H1 (cell line): ENCODE results near the gene TNIP1. TPM values are rescaled to one million over a fixed set of nuclear protein-coding genes. Genes with fewer than 3 reads are reported as not detected.

Experiments
- CTCF ChIA-PET: fragments of 300-600 bp; sonication (Branson Sonifier 250); formaldehyde crosslinking; loops from one replicate; lab custom pipeline; 2021; ENCODE audit not compliant: partially characterized antibody; lab: Charles Lee
- POLR2A ChIA-PET: fragments of 300-600 bp; sonication (Branson Sonifier 250); formaldehyde crosslinking; loops from one replicate; lab custom pipeline; 2021; ENCODE audit warnings: inconsistent platforms; ENCODE audit not compliant: partially characterized antibody; lab: Charles Lee
- DNase-seq, 2 experiments: peaks; one replicate each; pipeline versions ENCODE4 v3.0.0 to v3.0.0-alpha.2; 2010 to 2022; ENCODE audit warnings: low spot score in 2 of 2, low read depth in 1 of 2, mixed read lengths in 1 of 2
- FAIRE-seq: peaks from 2 replicates; lab custom pipeline; 2011; peaks lifted over from hg19 to GRCh38; lab: Jason Lieb, UNC
- H2AFZ ChIP-seq: 2 replicates; pipeline ENCODE4 v1.8.1; 2012; ENCODE audit warnings: low read length, inconsistent platforms
- H2AK5ac ChIP-seq: 2 replicates; pipeline ENCODE4 v1.6.1; 2013; ENCODE audit warnings: low read depth, low read length
- H2BK120ac ChIP-seq: replicated peaks from 2 replicates; pipeline ENCODE3; 2013; ENCODE audit warnings: low read depth, low read length, inconsistent platforms
- H2BK12ac ChIP-seq: 2 replicates; pipeline ENCODE4 v1.6.1; 2013; ENCODE audit warnings: low read depth, low read length
- H2BK15ac ChIP-seq: 2 replicates; pipeline ENCODE4 v1.6.1; 2013; ENCODE audit warnings: low read length
- H2BK20ac ChIP-seq: 2 replicates; pipeline ENCODE4 v1.6.1; 2013; ENCODE audit warnings: low read length
- H2BK5ac ChIP-seq: 2 replicates; pipeline ENCODE4 v1.6.1; 2013; ENCODE audit warnings: low read depth, low read length
- H3K14ac ChIP-seq: 2 replicates; pipeline ENCODE4 v1.6.1; 2013; ENCODE audit warnings: inconsistent platforms; ENCODE audit not compliant: insufficient read length
- H3K18ac ChIP-seq: 2 replicates; pipeline ENCODE4 v1.6.1; 2013; ENCODE audit warnings: low read length; ENCODE audit errors: extremely low read depth
- H3K23ac ChIP-seq: 2 replicates; pipeline ENCODE4 v1.6.1; 2013; ENCODE audit warnings: inconsistent platforms; ENCODE audit not compliant: insufficient read length
- H3K23me2 ChIP-seq: 2 replicates; pipeline ENCODE4 v1.6.1; 2013; ENCODE audit warnings: low read depth, low read length
- H3K27ac ChIP-seq: 2 replicates; pipeline ENCODE4 v1.6.1; 2011; ENCODE audit warnings: low read depth, low read length, inconsistent platforms
- H3K27me3 ChIP-seq, 4 experiments: replicated peaks in 1 of 4; 1 replicate in 1 of 4; 2 replicates in 3 of 4; pipeline versions ENCODE4 v1.6.1 to v1.8.1; 2011 to 2013; ENCODE audit warnings: low read length in 3 of 4, mild to moderate bottlenecking in 3 of 4, inconsistent platforms in 2 of 4, mixed read lengths in 2 of 4, moderate library complexity in 1 of 4; ENCODE audit not compliant: control insufficient read depth in 3 of 4, insufficient read depth in 3 of 4; ENCODE audit errors: extremely low read depth in 1 of 4
- H3K36me3 ChIP-seq, 4 experiments: 2 replicates each; pipeline versions ENCODE4 v1.6.1 to v1.8.1; 2011 to 2013; ENCODE audit warnings: mild to moderate bottlenecking in 4 of 4, low read length in 3 of 4, moderate library complexity in 2 of 4, control low read depth in 1 of 4, inconsistent platforms in 1 of 4; ENCODE audit not compliant: insufficient read depth in 4 of 4, control insufficient read depth in 2 of 4
- H3K4ac ChIP-seq: replicated peaks from 2 replicates; pipeline ENCODE3; 2013; ENCODE audit warnings: low read length, low read depth, mixed read lengths, inconsistent platforms; ENCODE audit not compliant: insufficient read length
- H3K4me1 ChIP-seq, 4 experiments: replicated peaks in 1 of 4; 1 replicate in 1 of 4; 2 replicates in 3 of 4; pipeline versions ENCODE4 v1.6.1 to v1.8.1; 2011 to 2013; ENCODE audit warnings: low read length in 3 of 4, inconsistent platforms in 2 of 4, mixed read lengths in 1 of 4; ENCODE audit not compliant: insufficient read depth in 4 of 4, control insufficient read depth in 3 of 4
- H3K4me2 ChIP-seq, 2 experiments: 2 replicates each; pipeline versions ENCODE4 v1.6.1 to v1.8.1; 2011 to 2013; ENCODE audit warnings: low read depth in 2 of 2, low read length in 2 of 2, control low read depth in 1 of 2, inconsistent platforms in 1 of 2, mild to moderate bottlenecking in 1 of 2; ENCODE audit not compliant: insufficient read depth in 1 of 2
- H3K4me3 ChIP-seq, 4 experiments: fragments of 200-600, 300-600 bp in 1 of 4; sonication (generic), shearing (Covaris generic), sonication (Bioruptor Twin) in 1 of 4; 2 replicates each; pipeline versions ENCODE4 v1.5.1 to v1.8.1; 2011 to 2016; ENCODE audit warnings: low read length in 4 of 4, low read depth in 3 of 4, control low read depth in 2 of 4, inconsistent platforms in 2 of 4, mild to moderate bottlenecking in 2 of 4, mixed read lengths in 1 of 4, moderate library complexity in 1 of 4; ENCODE audit not compliant: insufficient read depth in 2 of 4; ENCODE audit errors: extremely low read depth in 1 of 4
- H3K56ac ChIP-seq: replicated peaks from 2 replicates; pipeline ENCODE3; 2013; ENCODE audit warnings: low read depth, mild to moderate bottlenecking, mixed read lengths, low read length, inconsistent platforms; ENCODE audit not compliant: insufficient read length
- H3K79me1 ChIP-seq: 2 replicates; pipeline ENCODE4 v1.6.1; 2013; ENCODE audit warnings: low read depth, low read length, control low read depth
- H3K79me2 ChIP-seq, 2 experiments: 2 replicates each; pipeline versions ENCODE4 v1.6.1 to v1.8.1; 2012 to 2013; ENCODE audit warnings: low read length in 2 of 2, mild to moderate bottlenecking in 2 of 2, inconsistent platforms in 1 of 2; ENCODE audit not compliant: insufficient read depth in 2 of 2, control insufficient read depth in 1 of 2
- H3K9ac ChIP-seq, 4 experiments: replicated peaks in 1 of 4; 1 replicate in 1 of 4; 2 replicates in 3 of 4; pipeline versions ENCODE4 v1.6.1 to v1.8.1; 2011 to 2013; ENCODE audit warnings: low read depth in 3 of 4, low read length in 3 of 4, control low read depth in 2 of 4, mild to moderate bottlenecking in 2 of 4, moderate library complexity in 2 of 4, inconsistent platforms in 1 of 4; ENCODE audit errors: extremely low read depth in 1 of 4
- H3K9me3 ChIP-seq, 2 experiments: 2 replicates each; pipeline versions ENCODE4 v1.6.1 to v1.8.1; 2012 to 2013; ENCODE audit warnings: mild to moderate bottlenecking in 2 of 2, moderate library complexity in 2 of 2, control low read depth in 1 of 2, inconsistent platforms in 1 of 2, low read depth in 1 of 2, low read length in 1 of 2, mixed read lengths in 1 of 2; ENCODE audit not compliant: insufficient read depth in 2 of 2
- H4K20me1 ChIP-seq, 2 experiments: replicated peaks in 1 of 2; 2 replicates each; pipeline versions ENCODE3 to v1.8.1; 2011 to 2013; ENCODE audit warnings: inconsistent platforms in 2 of 2, low read length in 2 of 2, mild to moderate bottlenecking in 1 of 2; ENCODE audit not compliant: insufficient read depth in 2 of 2, control insufficient read depth in 1 of 2
- H4K5ac ChIP-seq: 2 replicates; pipeline ENCODE4 v1.6.1; 2013; ENCODE audit warnings: low read length, low read depth, mixed read lengths, inconsistent platforms; ENCODE audit not compliant: insufficient read length
- H4K8ac ChIP-seq: 2 replicates; pipeline ENCODE4 v1.8.0; 2013; ENCODE audit warnings: mild to moderate bottlenecking, moderate library complexity, low read length, inconsistent platforms; ENCODE audit not compliant: insufficient read depth; ENCODE audit errors: extremely low read depth
- H4K91ac ChIP-seq: replicated peaks from 2 replicates; pipeline ENCODE3; 2013; ENCODE audit warnings: low read length, mixed read lengths, inconsistent platforms; ENCODE audit not compliant: insufficient read length
- BRCA1 ChIP-seq: IDR thresholded peaks from 2 replicates; pipeline ENCODE4 v1.6.1; 2012; ENCODE audit warnings: low read depth, low read length, improper control_type of control experiment
- CBX8 ChIP-seq: fragments of 300-800, 300-1000 bp; sonication (generic); IDR thresholded peaks from 2 replicates; pipeline ENCODE4 v1.7.1; 2016; ENCODE audit warnings: low read depth, low read length, borderline replicate concordance
- CEBPB ChIP-seq: IDR thresholded peaks from 2 replicates; pipeline ENCODE4 v1.6.1; 2012; ENCODE audit warnings: low read depth, low read length
- CHD2 ChIP-seq: IDR thresholded peaks from 2 replicates; pipeline ENCODE4 v1.6.1; 2012; ENCODE audit warnings: low read length, improper control_type of control experiment
- CTCF ChIP-seq, 3 experiments: IDR thresholded peaks; 1 replicate in 2 of 3; 2 replicates in 1 of 3; pipeline versions ENCODE4 v1.5.1 to v1.6.1; 2011; ENCODE audit warnings: low read length in 3 of 3, mild to moderate bottlenecking in 3 of 3, inconsistent platforms in 2 of 3, low read depth in 1 of 3, moderate library complexity in 1 of 3; ENCODE audit not compliant: insufficient read depth in 1 of 3; ENCODE audit errors: control extremely low read depth in 1 of 3
- EP300 ChIP-seq, 2 experiments: IDR thresholded peaks; 1 replicate in 1 of 2; 2 replicates in 1 of 2; pipeline ENCODE4 v1.6.1; 2011 to 2012; ENCODE audit warnings: low read depth in 2 of 2, low read length in 2 of 2, mild to moderate bottlenecking in 2 of 2, borderline replicate concordance in 1 of 2, inconsistent platforms in 1 of 2, moderate library complexity in 1 of 2
- JUN ChIP-seq: IDR thresholded peaks from 2 replicates; pipeline ENCODE4 v1.6.1; 2011; ENCODE audit warnings: low read depth, mild to moderate bottlenecking, improper control_type of control experiment, low read length
- KDM1A ChIP-seq: fragments of 200-600, 300-600 bp; sonication (generic); IDR thresholded peaks from 2 replicates; pipeline ENCODE4 v1.7.1; 2016; ENCODE audit warnings: mild to moderate bottlenecking, low read length, borderline replicate concordance
- MAFK ChIP-seq: IDR thresholded peaks from 2 replicates; pipeline ENCODE4 v1.6.1; 2012; ENCODE audit warnings: low read depth, mild to moderate bottlenecking, improper control_type of control experiment, low read length
- SAP30 ChIP-seq: fragments of 300-600 bp; sonication (generic); IDR thresholded peaks from 2 replicates; pipeline ENCODE4 v1.7.1; 2012; ENCODE audit warnings: low read length, moderate library complexity, mild to moderate bottlenecking, inconsistent platforms; ENCODE audit not compliant: insufficient read depth, insufficient replicate concordance
- SIN3A ChIP-seq, 2 experiments: IDR thresholded peaks in 1 of 2; conservative IDR thresholded peaks in 1 of 2; 2 replicates each; pipeline ENCODE4 v1.6.1; 2011 to 2012; ENCODE audit warnings: low read length in 2 of 2, improper control_type of control experiment in 1 of 2, low read depth in 1 of 2, mild to moderate bottlenecking in 1 of 2
- TCF12 ChIP-seq: IDR thresholded peaks from 2 replicates; pipeline ENCODE4 v1.6.1; 2011; ENCODE audit warnings: low read depth, mild to moderate bottlenecking, low read length
- WGBS, 2 experiments: shearing (Covaris generic) in 1 of 2; methylation state at CpG; one replicate each; pipeline versions ENCODE4 v1.1.6 to v1.1.7; 2013 to 2015; ENCODE audit warnings: low lambda C conversion rate in 2 of 2, mixed read lengths in 2 of 2, inconsistent platforms in 1 of 2, low coverage in 1 of 2, missing lambda C conversion rate in 1 of 2; ENCODE audit not compliant: insufficient replicate concordance in 2 of 2, insufficient coverage in 1 of 2, insufficient read length in 1 of 2; ENCODE audit errors: extremely low coverage in 1 of 2, missing lambda C conversion rate in 1 of 2; 5-methylcytosine and 5-hydroxymethylcytosine counted together
- polyA plus RNA-seq, 7 experiments: library from polyadenylated mRNA; depleted of rRNA in 3 of 7; stranded (reverse) in 5 of 7; unstranded in 2 of 7; fragments of >200 nt in 5 of 7; fragments of 200-250 nt in 2 of 7; gene quantifications; 1 replicate in 5 of 7; 2 replicates in 1 of 7; 4 replicates in 1 of 7; pipeline versions ENCODE4 v1.2.1 to v1.2.3, GENCODE V29; 2011 to 2013; ENCODE audit warnings: missing spikeins in 2 of 7, mixed read lengths in 2 of 7
- total RNA-seq: library from RNA; stranded (reverse); fragmentation: NEBNext Ultra II Directional; extraction: Animal tissue kit (Norgen Biotek cat#: 25700); gene quantifications from 2 replicates; pipeline ENCODE4 v1.2.1, GENCODE V29; 2021

TNIP1 gene
- total and polyA plus RNA-seq, 2 of the 8 experiments (the other 6 are each of a cell fraction or from before 2014, with no cell fraction given): 14.2 to 31.9 TPM

- Histone ChIP-seq H3K9ac (no peak overlapping the region), H3K27me3 (no peaks in the 10 kb centered on the region), H4K5ac (no peak overlapping the region), H2BK12ac (no peak overlapping the region), H2BK20ac (no peak overlapping the region), H3K18ac (no peak overlapping the region), H3K9me3 (peaks cover 0 to 6% of the 10 kb centered on the region in 2 experiments; a peak in 3 of 4 replicates), H3K4ac (no peak overlapping the region), H2AFZ (no peak overlapping the region), H3K23me2 (no peaks in the 10 kb centered on the region), H4K91ac (no peak overlapping the region), H3K14ac (no peak overlapping the region), H3K4me3 (no peak overlapping the region), H3K79me2 (no peaks in the 10 kb centered on the region), H3K27ac (no peak overlapping the region), H2BK15ac (no peak overlapping the region), H4K20me1 (no peaks in the 10 kb centered on the region), H3K36me3 (no peaks in the 10 kb centered on the region), H3K4me1 (no peaks in the 10 kb centered on the region), H3K23ac (no peak overlapping the region), H2AK5ac (no peak overlapping the region), H4K8ac (no peak overlapping the region), H3K56ac (no peak overlapping the region), H3K79me1 (no peaks in the 10 kb centered on the region), H2BK120ac (no peak overlapping the region), H2BK5ac (no peak overlapping the region), H3K4me2 (no peak overlapping the region)
- DNase-seq: no peak
- ChIA-PET POLR2A (no interaction called here), CTCF (no interaction called here)
- FAIRE-seq: no peak
- WGBS, 2 experiments: 98% methylated on average over 3 of the region's 3 CpGs; no CpG with 5 or more reads in 1 of the 2 experiments
- TF ChIP-seq KDM1A (no peak), CBX8 (no peak), MAFK (no peak), EP300 (IDR thresholded peaks at IDR 0.05; ENCODE audit: borderline replicate concordance in 1 of 2, low read depth in 2 of 2, low read length in 2 of 2) (no peak), TCF12 (no peak), BRCA1 (no peak), JUN (no peak), CHD2 (no peak), SAP30 (no peak), CEBPB (no peak), SIN3A (conservative IDR thresholded peaks at IDR 0.05 in 1 of 2, IDR thresholded peaks at IDR 0.05 in 1 of 2; ENCODE audit: low read depth in 1 of 2, low read length in 2 of 2) (no peak), CTCF (IDR thresholded peaks at IDR 0.05; ENCODE audit: control extremely low read depth in 1 of 3, insufficient read depth in 1 of 3, low read depth in 1 of 3, low read length in 3 of 3) (no peak)
These were observed 93.1 kb downstream of the TNIP1 start for GRCh38 chr5:150987746-150988145.
